ENCODE results near the gene KERA.
"Not testable (repeated sequence)": the region's sequence is repeated elsewhere in the genome, so short reads cannot be mapped to it uniquely, and the experiment has no call there.

Gene KERA, protein sequence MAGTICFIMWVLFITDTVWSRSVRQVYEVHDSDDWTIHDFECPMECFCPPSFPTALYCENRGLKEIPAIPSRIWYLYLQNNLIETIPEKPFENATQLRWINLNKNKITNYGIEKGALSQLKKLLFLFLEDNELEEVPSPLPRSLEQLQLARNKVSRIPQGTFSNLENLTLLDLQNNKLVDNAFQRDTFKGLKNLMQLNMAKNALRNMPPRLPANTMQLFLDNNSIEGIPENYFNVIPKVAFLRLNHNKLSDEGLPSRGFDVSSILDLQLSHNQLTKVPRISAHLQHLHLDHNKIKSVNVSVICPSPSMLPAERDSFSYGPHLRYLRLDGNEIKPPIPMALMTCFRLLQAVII

DNA sequence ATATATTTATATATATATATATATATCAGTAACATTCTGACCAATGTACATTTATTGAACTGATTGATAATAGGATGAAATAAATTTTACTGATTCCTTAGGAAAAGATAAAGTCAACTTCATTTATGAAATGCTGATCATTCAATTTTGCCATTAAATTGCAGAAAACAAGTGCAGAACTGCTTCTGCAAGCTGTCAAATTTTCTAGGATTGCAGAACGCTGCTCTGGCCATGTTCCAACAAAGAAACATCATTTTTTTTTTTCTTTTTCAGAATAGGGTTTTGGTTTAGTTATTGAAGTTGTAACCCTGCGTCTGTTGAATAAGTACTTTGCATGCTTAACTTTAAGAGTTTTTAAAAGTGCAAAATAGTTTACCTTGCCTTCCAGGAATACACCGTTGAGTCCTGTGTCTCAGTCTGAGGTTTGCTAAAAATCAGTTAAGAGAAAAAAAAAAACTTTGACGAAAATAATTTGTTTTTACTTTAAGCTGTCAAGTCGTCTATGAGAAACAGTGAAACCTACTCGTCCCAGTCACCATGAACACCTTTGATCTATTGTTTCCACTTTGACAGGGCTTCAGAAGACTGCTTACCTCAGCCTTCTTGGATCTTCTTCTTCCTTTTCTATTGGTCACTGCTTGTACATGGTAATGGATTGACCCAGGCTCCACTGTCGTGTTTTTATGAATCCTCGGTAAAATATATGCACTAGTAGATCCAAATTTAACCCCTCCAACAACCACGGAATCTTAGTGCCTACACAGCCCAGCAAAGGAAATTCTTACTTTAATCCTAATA lies at the start of gene KERA:
Gene KERA, minus strand, starts transcription at position 657 of the 798 bp plus-strand sequence. CDS start 1,743 bp downstream, outside the sequence.
- DNase-seq (ENCODE audit: low read depth, low spot score): no peak

DNA sequence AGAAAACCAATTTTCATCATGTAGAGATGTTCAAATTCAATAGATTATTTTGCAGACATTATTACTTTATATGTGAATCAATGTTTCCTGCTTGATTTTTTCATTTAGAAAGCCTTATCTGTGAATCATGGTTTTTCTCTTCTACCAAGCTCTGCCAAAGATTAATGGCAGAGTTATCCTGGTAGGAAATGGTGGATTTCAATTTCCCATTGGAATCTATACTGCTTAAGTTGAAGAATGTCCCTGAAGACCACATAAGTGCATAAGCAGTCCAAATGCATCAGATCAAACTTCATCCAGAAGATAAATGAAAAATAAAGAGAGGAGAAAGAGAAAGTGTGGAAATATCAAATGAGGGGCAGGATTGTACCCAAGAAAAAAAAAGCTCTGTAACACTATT lies 48.5 kb upstream of the KERA start:
- no peak for DNase-seq (ENCODE audit: low read depth, low spot score)

DNA sequence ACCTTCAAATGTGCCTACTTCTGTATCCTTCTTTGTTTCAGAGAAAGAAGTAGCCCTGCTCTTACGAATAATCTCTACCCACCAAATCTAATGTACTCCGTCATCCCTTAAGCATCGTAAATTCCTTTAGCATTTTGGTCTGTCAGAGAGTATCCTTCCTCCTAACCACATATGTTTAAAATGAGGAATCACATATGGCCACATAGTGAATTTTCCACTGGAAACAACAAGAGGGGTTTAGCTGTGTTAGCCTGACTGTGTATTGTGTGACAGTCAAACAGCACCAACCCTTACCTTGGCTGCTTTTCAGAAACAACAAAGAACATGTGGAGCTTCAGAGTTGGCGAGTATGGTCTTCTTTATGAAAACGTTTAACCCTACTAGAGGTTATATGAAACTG lies 48.0 kb upstream of the KERA start:
- no peak for DNase-seq (ENCODE audit: low read depth, low spot score)

DNA sequence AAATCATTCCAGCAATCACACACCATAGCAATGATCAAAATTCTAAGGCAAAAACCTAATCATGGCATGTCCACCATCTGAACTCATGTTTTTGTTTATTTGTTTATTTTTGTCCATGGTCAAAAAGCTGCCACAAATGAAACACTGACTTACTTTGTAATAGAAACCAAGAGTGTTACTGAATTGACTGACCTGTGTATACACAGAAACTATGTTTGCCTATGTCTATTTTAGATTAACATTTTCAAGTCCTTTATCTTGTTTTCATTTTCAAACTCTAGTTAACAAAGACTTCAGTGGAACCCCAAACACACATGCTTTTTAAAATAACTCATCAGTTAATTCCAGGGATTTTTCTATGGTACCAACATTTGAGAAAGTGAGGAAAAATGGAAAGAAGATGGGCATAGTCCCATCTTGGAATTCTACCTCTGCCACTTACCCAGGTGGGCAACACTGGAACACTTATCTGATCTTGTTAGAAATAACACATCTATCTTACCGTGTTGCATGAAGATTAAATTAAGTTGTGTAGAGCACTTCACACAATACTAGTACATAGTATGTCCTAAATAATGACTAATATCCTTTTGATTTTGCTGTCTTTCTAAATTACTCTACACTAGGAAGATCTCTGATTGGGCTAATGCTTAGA lies 47.1 kb upstream of the KERA start:
- DNase-seq (ENCODE audit: low read depth, low spot score): no peak

DNA sequence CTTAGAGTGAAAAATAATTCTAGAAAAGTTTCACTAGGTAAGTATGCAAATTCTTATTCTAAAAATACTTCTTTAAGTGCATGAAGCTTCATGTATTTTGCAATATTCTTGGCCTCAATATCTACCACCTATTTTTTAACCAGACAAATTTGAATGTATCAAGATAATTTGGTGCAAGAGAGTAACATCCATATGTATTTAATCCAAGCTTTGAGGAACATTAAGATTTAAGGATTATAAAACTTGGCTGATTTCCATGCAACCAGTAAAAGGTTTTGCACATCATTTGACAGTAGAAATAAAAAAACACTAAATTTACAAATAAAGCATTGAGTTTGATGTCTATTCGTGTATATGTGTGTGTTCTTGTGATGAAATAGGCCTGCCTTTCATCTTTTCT lies 45.8 kb upstream of the KERA start:
- no peak for DNase-seq (ENCODE audit: low read depth, low spot score)

DNA sequence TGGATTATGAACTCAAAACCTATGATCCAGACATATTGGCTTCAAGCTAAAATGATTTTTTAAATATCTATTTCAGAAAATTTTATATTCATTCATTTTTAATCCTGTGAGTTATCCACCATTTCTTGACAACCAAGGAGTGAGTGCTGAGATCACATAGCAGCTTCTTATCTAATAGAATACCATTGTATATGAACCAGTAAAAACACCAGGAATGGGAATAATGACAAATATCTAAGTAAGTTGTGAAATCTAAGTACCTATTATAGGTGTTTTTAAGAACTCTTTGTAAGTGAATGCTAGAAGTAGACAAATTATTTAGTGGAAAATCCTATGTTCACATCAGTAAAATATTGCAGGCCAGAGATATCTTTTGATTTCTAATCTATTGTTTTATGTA lies 45.3 kb upstream of the KERA start:
- no peak for DNase-seq (ENCODE audit: low read depth, low spot score)

DNA sequence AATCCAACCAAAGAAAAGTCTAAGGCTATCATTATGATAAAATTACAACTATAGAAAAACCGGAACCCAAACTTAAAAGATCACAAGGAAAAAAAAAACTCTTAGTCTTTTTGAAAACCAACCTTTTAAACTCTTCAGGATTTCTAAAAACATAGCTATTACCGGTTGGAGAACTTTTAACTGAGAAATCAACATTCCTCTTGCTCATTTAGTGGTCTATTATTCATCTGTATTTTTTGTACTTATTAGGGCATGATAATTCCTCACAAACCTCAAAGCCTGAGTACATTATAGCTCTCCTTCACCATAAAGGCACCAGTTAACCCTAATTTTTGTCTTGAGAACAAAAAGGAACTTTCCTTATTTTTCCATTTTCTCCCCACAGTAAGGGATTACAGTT lies 43.1 kb upstream of the KERA start:
- DNase-seq (ENCODE audit: low read depth, low spot score): no peak

DNA sequence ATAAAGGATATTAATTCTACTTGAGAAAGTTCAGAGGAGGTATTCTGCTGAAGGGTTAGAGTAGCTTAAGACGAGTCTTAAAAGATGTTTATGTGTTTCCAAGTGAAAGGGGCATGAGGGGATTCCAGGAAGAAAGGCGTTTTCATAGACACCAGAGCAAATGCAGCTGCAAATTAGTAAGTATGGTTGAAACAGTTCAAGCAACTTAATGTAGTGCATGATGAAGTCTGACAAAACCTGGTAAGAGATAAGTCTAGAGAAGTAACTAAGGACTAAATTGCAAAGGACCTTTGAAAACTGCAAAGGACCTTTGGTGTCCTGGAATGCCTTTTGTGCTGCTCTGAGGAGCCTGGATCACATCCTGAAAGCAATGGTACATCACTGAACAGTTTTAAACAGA lies 42.0 kb upstream of the KERA start:
- DNase-seq (ENCODE audit: low read depth, low spot score): no peak

DNA sequence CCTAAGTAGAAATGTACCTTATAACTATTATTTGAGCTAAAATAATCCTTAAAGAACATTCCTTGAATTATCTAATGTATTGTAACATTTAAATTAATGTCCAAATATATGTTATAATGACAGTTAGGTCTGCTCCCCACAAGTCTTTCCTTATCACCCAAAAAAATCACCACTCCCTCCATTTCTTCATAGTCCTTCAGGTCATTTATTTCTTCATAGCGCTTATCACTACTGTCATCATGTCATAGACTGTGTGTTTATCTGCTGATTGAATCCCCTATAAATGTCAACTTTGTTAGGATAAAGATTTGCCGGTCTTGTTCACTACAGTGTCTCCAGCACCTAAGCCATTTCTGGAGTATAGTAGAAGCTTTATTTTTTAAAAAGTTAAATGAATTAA lies 41.5 kb upstream of the KERA start:
- DNase-seq (ENCODE audit: low read depth, low spot score): no peak

DNA sequence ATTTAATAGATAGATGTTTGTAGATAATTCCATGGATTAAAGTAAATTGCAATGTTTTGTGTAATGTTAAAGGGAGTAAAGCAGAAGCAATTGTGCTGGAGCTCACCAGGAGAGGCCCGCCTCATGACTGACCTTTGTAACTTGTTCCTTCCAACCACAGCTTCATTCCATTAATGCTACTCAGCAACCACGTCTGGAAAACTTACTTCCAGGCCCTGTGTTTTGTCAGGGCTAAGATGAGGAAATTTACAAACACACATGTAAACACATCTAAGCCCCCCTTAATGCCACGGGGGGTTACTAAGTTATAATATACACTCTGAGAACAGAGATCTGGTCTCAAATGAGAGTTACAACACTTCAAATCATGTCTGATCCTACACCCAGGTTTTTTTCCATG lies 41.1 kb upstream of the KERA start:
- peak; percentile 60 for DNase-seq (ENCODE audit: low read depth, low spot score)

DNA sequence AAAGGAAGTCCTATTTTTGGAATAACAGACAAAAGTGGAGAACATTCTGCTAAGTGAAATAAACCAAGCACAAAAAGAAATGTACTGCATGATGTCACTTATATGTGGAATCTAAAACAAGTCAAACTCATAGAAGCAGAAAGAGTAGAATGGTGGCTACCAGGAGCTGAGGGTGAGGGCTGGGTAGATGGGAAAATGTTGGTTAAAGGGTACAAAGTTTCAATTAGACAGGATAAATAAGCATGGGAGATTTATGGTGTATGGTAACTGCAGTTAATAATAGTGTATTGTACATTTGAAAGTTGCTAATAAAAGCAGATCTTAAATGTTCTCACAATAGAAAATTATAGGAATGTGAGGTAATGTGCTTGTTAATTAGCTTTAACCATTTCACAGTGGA lies 40.6 kb upstream of the KERA start:
- DNase-seq (ENCODE audit: low read depth, low spot score): no peak

DNA sequence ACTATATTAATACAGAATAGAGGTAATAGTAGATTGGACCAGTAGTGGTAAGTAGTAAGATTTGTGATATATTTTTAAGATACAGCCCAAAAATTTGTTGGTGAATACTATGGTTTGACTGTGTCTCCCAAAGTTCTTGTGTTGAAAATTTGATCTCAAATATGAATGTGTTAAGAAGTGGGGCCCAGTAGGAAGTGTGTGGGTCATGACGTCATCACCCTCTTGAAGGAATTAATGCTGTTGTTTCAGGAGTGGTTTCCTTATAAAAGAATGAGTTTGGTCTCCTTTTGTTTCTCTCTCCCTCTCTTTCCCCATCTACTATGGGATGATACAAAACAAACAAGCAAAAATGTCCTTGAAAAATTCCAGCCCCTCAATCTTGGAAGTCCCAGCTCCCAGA lies 37.1 kb upstream of the KERA start:
- DNase-seq (ENCODE audit: low read depth, low spot score): no peak

DNA sequence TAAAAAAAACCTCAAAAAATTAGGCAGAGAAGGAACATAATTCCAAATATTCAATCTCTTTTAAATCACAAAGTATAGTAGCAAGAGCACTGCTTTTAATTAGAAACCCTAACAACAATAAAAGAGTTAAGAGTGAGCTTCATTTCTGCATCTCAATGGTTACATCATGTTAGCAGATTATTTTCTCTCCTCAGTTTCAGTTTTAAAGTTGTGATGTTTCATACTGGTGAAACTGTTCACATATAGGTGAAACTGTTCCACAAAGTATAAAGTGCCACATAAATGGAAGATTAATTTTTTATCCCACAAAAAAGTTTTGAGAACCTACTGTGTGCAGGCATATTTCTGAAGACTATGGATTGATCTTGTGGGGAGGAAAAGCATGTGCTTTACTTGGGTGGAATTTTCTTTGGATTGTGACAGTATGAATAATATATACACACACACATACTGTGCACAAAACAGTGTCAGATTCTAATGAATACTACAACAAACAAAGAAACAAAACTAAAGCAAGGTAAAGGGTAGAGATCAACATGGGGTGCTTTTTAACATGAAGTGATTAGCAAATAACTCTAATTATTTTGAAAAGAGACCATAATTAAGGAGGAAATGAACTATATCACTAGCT lies 36.3 kb upstream of the KERA start:
- DNase-seq (ENCODE audit: low read depth, low spot score): no peak

DNA sequence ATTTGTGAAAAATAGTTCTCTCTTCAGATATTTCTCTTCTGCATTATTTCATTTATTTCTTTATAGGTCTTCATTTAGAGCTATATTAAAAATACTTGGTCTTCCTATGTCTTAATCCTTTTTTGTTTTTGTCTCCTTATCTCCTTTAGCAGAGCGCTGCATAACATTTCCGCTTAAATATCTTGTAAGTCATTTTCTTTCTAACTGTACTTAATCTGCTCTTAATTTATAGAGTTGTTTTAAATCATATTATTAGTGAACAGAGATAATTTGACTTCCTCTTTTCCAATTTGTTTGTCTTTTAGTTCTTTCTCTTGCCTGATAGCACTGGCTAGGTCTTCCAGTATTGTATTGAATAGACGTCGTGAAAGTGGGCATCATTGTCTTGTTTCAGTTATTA lies 35.5 kb upstream of the KERA start:
- no peak for DNase-seq (ENCODE audit: low read depth, low spot score)

DNA sequence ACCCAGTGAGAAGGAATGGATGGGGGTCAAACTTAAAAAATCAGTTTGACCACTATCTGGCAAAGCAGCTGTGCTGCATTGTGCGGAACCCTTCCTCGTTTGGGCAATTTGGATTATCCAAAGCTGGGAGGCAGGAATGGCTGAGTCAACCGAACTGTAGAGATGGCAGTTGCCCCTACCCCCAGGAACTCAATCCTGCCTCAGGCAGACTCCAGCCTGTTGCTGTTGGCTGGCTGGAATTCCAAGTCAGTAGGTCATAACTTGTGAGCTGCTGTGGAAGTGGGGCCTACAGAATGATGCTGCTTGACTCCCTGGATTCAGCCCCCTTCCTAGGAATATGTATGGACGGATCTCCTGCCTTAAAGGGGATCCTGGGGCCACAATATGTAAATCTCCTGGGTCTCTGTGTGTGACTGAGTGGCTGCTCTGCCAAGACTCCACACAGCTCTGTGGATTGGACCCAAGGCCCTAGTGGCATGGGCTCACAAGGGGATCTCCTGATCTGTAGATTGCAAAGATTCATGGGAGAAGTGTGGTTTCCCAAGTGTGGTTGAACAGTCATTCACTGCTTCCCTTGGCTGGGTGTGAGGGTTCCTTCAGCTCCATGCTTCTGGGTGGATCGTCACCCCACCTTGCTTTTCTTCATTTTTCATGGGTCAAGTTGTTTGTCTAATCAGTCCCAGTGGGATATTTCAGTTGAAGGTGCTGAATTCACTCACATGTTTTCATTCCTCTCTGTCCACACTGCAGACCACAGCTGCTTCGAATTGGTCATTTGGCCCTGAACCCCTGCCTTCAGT lies 34.3 kb upstream of the KERA start:
- DNase-seq (ENCODE audit: low read depth, low spot score): no peak

DNA sequence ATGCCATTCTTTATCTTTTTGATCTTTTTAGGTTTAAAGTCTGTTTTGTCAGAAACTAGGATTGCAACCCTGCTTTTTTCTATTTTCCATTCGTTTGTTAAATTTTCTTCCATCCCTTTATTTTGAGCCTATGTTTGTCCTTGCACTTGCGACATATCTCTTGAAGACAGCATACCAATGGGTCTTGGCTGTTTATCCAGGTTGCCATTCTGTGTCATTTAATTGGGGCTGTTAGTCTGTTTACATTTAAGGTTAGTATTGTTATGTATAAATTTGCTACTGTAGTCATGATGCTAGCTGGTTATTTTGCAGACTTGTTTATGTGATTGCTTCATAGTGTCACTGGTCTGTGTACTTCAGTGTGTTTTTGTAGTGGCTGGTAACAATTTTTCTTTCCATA lies 32.1 kb upstream of the KERA start:
- DNase-seq (ENCODE audit: low read depth, low spot score): not testable (repeated sequence)

DNA sequence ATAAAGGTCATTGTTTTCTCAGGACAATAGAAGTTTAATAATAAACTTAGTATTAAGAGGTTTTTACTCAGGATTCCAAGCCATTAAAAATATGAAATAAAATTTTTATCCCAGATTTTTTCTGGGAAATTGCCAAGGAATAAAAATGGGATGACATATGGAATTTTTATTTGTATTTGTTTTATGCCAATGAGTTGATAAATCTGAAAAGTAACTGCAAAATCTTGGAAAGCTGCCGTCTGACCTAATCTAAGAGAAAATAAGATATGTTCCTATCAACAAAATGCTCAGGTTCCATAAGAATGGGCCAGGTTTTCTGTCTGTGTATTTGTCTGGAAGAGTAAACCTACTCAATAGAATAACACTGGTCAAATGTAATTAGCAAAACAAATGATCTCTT lies 22.2 kb upstream of the KERA start:
- no peak for DNase-seq (ENCODE audit: low read depth, low spot score)

DNA sequence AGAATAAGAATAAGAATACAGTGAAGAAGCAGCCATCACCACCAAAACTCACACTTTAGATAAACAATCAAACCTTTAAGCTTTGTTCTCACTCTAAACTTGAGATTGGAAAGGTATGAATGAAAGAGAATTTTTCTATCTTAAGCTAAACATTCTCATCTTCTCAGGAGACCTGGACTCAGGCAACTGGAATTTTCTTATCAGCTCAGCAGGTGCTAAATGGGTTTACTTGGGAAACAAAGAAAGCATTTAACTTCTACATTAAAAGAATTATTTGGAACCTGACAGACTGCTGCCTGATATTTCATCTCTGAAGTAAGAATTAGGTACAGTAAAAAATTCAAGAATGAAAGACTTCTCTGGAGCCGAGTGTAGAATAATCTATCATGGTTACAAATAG lies 20.7 kb upstream of the KERA start:
- no peak for DNase-seq (ENCODE audit: low read depth, low spot score)

DNA sequence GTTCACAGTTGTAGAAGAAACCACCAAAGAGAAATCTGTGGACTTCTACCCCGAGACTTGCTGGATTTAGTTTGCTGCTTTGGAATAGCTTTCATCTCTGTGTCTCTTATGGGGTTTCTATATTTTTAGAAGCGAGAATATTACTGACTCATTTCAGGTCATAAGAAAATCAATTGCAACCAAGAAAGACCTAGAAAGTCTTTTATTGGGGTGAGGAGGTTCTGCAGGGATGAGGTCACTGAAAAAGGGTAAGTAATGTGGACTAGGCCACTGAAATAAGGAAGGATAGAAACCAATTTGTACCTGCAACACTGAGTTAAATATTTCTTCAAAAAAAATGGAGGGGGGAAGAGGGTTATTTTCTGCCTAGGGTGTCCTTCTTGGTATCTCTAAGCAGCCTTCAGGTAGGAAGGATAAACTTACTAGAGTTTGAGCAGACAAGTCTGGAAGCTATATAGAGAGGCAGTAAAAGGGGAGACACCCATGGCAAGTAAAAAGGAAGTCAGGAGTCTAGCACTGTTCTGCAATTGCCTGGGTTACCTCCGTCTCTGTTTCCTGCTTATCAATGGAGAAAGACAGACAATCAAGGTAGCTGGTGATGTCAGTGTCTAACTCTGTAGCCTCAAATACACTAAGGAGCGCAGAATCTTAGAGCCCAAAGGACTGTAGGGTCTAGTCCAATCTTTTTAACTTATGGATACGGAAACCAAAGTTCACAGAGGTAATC lies 19.6 kb upstream of the KERA start:
- no peak for DNase-seq (ENCODE audit: low read depth, low spot score)

DNA sequence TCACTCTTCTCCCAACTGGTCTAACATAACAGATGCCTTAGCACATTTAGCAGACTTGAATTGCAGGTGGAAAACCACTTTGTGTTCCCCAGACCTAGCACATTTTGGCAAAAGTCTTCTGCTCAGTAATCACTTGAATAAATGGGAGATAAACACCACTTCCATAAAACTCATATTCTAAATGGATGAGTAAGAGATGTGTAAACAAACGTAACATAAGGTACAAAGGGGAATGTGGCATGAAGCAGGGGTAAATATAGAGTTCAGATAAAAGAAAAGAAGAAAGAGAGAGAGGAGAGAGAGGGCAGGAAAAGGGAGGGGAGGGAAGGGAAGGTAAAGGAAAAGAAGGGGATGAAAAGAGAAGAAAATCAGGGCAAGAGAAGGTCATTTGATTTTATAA lies 17.0 kb upstream of the KERA start:
- DNase-seq (ENCODE audit: low read depth, low spot score): no peak

Measured in brain pericyte (primary cell).